Amniotic epithelial cell (primary cell): ENCODE results near the gene TACR1.

Source experiments
- DNase-seq: peaks from one replicate; pipeline ENCODE4 v3.0.0-alpha.2; 2010; ENCODE audit warnings: low read depth

TACR1 gene

DNA sequence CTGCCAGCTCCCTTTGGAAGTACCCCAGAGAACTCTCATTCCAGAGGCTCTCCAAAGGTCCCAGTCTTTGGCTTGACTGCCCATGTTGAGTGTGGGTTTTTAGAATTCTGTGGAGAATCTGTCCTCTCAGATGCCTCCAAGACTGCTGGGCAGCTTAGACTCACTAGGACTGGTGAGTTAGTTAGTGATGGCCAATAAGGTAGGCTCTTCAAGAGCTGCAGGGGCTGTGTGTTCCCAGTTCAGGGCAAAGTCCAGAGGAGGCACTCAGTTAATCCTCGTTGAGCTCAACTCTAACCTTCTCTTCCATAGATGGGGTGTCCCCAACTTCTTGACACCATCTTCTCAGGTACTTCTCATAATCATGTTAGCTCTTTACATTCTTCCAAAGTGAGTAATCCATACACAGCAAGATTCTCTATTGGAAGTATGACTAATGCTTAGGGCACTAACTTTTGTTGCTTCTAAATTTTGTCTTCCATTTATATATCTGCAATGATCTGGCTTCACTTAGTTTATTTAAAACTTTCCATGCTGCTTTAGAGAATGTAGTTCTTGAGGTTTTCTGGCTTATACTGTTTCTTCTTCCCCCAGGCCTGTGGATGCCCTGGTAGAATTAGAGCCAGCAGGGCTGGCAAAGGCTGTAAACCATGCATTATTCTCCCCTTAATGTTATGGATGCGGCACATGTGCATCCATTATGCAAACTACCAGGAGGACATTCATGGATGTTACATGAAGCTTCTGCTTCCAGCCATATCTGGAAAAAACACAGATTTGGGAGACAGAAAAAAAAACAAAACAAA, 151.9 kb downstream of the TACR1 start:
- DNase-seq = no peak

DNA sequence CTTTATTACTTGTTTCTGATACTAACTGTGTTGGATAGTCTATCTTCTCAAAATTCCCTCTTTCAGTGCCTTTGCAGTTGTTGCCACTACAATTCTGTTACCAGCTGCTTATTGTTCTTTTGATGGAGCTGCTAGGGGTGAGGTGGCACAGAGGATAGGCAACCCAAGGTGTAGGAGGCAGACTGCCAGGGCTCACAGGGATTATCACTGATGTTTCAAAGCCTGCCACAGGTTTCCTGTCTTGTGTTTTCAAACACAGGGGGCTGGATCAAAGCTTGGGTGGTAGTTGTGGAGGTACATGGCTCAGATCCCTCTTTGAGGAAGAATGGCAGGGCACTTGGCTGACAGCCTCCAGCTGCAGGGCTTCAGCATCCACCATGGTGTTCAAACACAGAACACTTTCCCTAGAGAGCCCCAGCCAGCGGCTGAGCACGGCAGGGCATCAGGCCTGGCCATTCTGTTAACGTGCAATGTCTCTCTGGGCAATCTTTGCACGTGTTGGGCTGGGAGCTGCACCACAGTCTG, 153.7 kb downstream of the TACR1 start:
- no peak for DNase-seq

DNA sequence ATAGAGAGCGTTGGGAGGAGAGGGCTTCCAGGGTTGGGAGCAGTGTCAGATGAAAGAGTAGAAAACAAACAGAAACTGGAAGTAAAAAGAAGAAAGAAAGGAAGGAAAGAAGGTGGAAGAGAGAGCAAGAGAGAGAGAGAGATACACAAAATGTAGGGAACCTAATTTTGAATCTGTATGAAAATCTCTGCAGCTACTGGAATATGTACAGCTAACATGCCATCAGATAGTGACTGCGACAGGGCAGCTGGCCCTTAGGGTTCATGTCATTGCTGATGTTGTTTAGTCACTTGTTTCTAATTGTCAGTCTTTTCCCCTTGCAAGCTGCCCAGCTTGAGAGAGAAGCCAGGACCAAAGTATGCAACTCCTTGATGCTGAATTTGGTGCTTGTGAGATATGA, 155.0 kb downstream of the TACR1 start:
- DNase-seq = no peak

DNA sequence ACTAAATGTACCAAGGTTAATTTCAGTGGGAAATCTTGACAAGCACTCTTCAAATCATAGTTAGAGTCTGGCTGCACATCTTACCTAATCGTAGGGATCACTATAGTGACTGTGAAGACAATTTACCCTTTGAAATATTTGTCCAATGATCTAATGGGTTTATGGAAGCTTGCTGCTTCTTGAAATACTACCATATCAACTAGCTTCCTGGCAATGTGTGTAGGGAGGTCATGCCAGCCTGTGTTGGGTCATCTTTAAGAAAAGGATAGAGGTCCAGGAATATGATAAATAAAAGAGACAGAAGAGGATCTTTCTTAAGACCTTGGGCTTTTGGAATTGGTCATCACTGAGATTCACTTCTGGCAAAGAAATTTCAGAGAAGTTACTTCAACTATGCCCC, 156.5 kb downstream of the TACR1 start:
- no peak for DNase-seq

DNA sequence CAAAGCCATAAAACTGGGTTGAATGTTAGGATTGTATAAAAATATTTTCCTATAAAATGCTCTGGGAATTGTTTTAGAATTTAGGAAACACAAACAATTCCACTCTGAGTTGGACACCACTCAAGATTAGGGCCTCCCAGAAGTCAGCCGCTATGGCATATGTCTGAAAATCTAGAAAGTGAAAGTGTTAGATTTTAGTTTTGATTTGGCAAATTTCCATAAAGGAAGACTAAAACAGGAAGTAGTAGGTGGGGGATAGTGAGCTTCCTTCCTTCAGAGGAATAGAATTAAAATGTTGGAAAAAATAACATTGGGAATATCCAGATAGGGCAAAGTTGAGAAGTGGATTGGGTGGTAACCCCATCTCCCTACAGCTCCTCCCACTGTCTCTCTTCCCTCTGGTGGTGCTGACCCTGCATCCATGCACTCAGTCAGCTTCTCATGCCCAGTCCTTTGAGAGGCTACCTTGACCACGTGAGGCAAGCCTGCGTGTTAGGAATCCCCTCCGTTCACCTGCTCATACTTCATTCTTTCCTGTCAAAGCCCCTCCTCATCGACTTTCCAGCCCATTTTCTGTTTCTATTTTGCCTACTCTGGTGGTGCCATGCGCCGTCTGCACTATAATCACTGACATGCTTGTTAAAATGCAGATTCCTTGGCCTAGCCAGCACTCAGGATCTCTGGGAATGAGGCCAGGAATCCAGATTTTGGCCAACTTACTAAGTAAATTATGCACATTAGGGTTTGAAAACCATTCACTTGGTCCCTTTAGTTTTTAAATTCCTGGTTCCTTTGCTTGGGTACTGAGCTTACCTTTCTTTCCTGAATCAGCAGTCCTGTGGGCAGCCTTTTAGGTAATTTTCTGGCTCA, 157.4 kb downstream of the TACR1 start:
- no peak for DNase-seq

DNA sequence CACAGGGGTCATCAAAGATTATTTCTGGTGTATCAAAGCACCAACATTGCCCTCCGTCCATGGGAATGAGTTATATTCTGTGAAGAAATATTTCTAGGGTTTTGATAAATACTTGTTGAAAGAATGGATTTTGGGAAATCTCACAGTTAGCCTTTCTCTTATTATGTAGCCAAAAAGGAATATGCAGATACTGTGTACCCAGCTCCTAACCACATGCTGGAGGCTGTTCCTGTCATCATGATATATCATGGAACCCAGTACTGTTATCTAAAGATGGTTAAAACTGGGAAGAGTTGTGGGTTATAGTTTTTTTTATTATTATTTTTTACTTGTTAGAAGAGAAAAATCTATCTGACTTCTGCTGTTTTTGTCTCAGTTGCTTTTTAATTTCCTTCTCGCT, 158.1 kb downstream of the TACR1 start:
- DNase-seq = peak; percentile 80

DNA sequence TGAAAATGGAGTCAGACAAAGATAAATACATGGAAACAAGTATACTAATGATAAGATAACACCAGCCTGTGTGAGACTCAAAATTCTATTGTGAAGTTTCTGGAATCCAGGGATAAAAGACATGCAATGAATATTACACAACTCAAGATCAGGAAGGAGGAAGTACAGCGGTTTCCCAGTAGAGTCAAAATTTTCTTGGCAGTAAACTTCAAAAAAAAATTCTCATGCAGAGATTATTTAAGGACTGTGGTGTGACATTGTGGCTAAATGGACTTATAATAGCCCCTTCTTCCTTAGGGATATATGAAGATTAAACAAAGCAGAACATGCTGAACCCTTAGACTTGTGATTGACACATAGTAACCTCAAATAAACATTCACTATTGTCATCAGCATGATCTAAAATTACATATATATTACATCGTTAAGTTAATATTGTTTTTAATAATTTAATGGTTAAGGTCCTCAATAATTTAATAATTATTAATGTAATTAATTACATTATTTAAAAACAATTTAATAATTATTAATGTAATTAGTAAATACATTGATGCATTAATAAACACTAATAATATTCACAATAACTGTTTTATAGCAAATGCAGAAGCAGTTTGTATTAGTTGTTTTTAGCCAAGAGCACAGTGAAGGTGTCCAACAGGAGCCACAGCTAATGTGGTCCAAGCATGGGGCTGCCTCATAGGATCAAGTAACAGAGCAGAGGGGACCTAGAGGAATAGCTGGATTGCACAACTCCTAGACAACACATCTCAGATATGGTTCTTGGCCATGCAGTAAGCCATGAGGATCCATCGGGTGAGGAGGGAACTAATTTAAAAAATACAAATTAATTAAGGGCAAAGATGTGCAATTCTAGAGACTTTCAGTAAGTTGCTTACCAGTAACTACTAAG, 163.6 kb downstream of the TACR1 start:
- DNase-seq = peak; percentile 88

DNA sequence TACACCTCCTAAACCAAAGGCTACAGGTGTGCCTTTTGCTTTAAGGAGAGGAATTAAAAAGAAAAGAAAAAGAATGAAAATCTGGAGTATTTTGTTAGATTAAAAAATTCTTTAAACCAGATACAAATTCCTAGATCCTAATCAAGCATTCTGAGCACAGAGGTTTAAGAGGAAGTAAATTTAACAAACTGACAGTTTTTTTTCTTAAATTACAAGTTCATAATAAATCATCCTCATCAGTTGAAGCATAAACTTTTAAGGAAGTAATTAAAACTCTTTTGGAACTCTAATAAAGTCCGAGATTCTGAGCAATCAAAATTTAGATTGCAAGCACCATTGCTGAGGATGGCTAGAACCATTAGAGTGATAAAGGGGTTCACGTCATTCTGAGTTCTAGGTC, 165.8 kb downstream of the TACR1 start:
- no peak for DNase-seq

DNA sequence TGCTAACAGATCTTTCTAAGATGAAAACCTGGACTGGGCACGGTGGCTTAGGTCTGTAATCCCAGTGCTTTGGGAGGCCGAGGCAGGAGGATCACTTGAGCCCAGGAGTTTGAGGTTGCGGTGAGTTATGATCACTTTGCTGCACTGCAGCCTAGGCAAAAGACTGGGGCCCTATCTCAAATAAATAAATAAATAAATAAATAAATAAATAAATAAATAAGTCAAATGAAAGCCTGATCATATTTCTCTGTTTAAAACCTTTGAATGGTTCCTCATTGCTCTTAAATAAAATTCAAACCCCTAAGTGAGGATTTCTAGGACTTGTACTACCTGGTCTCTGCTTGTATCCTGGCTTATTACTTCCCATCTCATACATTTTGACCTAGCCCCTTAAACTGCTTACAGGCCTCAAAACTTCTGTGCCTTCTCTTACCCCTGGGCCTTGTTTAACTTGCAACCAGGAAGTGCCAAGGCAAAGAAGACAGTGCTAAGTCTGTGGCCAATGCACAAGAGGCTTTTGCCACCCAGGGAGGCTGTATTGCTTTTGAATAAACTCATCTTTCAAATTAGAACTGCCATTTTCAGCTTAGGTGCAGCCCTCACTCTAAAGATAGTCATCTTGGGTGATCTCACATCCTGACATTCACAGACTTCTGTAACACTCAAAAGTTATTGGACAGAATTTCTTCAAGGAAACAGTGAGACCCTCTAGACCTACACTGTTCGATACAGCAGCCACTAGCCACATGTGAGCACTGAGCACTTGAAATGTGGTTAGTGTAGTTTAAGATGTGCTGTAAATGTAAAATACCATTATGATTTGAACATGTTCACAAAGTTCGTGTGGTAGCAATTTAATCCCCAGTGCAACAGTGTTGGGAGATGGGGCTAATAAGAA, 167.2 kb downstream of the TACR1 start:
- DNase-seq = no peak

DNA sequence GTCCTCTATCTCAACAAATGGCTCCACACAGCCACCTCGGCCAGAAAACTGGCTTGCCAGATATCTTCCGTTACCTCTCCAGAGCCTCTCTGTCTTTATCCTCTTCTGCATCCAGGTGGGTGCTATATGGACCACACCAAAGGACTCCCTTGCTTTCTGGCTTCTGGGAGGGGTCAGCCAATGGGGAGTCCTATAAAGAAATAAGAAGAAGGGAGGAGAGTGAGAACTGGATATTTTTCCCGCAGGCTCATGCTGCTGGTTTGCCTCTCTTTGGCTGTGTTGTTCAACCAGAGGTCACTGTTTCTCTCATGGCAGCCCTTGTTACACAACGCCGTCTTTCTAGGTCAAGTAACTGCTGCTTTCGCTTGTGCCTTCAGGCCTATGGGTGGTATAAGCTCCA, 168.1 kb downstream of the TACR1 start:
- DNase-seq = no peak

DNA sequence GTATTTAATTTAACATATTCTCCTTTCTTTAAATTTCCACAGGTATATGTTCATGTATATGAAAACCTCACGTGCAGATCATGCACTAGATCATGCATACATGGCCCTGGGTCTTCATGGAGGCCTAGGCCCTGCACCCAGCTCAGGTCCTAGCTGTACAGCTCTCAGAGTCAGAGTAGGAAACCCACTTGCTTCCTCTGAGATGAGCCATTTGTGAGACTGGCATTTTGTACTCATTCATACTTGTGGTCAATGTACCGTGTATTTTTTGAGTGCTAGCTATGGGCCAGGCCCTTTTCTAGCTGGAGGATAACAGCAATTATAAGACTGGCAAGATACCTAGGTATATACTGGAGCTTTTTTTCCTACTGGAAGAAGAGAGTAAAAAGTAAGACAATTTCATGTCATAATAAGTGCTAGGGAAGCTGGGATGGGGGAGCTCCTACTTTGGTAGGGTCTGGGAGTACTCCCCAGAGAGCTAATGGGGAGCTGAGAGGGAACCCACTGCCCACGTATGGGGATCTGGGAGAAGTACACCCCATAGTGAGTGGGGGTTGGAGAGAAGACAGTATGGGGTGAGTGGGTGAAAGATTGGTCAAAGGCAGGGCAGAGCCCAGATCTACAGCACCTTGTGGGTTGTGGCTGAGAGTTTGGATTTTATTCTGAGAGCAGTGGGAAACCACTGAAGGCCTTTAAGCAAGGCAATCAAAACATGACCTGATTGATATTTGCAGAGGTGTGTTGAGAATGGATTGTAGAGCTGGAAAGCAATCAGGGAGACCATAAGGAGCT, 168.9 kb downstream of the TACR1 start:
- no peak for DNase-seq

DNA sequence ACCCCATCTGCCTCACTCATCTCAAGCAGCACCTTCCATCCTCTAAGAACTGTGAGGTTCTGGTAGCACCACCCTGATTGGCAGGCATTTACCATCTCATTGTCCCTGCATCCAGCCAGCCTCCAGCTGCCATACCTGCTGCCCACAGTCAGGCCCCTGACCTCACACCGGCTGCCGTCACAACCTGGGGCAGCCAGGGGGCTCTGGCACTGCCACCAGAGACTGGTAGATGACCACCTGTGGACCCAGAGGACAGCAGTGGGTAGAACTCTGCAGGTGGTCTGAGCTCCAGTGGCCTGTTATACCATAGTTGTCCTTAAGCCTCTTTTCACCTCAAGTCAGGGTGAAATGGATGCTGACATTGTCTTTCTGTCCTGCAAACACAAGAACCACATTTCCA, 171.4 kb downstream of the TACR1 start:
- DNase-seq = no peak

DNA sequence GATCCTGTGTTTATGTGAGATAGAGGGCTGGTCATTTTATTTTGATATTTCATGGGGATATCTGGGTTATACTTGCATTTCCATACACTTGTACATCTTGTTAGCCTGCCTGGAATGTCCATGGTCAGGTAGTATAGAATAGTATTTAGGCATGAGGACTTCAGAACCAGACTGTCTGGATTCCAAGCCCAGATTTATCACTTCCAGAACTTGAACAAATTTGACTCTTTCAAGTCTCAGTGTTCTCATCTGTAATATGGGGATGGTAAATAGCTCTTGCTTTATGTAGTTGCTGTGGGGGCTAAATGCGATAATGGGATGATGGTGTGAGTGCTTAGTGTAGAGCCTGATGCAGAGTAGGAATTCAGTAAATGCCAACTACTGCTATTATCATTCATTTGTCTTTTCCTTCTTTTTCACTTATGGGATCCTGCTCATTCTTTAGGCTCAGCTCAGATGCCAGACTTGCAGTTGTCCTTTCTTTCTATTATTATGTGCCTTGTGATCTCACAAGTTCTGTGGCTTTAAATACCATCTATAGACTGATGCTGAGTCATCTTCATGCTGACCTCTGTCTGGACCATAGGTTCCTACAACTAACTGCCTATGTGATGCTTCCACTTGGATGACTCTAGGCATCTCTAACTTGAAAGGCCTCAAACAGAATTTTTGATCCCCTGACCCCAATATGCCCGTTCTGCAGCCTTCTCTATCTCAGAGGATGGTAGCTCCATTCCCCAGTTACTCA, 173.5 kb downstream of the TACR1 start:
- no peak for DNase-seq

DNA sequence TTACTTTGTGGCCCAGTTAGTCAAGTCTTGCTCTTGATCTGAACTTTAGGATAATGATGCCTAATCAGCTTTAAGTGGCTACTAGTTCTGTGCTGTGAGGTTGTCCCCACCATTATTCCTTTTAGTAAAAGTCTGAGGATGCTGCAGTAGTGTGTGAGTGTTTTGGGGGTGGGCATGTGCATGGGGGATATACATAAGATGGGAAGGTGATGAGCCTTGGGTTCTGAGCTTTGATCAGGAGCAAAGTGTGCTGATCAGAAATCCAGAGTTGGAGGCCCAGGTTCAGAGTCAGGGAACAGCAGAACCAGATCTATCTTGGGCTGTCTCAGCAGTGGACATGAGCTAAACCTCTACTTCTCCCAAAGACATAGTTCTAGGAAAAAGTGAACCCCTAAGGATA, 174.1 kb downstream of the TACR1 start:
- DNase-seq = no peak

DNA sequence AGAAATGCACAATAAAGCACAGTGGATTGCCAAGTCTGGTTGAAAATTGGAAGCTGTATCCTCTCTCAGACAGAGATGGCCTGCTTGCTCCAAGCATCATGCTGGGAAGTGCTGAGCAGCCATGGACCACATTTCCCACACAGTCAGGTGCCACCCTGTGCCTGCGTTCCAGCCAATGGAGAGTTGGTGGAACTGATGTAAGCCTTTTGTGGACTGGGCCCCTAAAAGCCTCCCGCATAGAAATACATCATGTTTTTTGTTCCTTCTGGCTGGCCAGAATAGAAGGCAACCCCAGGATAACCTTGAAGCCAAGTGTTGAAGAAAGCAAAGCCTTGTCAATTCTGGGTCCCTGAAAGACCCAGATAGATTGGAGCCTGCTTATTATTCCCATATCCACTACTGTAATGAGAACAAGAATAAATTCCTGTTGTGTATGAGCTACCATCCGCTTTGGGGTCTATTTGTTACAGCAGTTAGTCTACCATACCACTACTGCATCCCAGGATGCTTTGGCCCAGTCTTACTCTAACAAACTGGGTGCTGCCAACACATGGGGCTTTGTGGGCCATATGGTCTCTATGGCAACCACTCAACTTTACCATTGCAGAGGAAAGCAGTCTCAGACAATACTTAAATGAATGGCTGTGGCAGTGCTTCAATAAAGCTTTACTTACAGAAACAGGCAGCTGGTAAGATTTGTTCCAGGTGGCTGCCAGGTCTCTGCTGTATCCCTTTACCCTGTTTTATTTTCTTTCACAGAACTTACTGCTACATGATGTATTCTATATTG, 175.5 kb downstream of the TACR1 start:
- DNase-seq = no peak

DNA sequence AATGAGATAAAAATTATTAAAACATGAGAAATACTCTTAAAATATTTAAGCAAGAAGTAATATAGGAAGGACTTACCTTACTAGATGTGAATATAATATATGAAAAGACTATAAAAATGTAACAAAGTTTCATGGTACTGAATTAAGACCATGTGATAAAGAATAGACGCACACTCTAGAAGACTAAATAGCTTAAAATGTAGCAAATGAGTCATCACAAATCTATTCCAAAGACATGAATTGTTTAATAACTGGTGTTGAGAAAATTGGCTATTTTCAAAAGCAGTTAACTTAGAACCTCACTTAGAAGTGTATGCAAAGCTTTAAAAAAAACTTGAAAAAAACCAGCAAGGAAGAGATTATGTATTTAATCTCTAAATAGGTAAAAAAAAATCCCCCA, 176.8 kb downstream of the TACR1 start:
- peak; percentile 71 for DNase-seq

DNA sequence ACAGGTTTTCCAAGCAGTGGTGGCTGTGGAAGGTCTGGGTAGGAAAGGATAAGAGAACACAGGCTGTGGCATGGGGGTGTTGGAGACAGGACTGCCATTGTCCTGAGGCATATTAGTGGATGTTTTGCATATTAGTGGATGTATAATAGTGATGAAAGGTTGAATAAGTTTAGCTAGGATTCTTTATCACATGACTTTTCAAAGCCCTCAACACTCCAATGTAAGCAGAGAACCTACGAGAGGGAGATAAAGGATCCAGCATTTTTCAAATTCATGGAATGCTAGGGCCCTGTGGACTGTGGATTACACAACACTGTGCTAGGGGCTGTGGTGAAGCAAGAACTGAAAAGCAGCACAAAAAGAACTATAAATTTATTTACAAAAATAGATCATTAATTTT, 177.6 kb downstream of the TACR1 start:
- peak; percentile 96 for DNase-seq

DNA sequence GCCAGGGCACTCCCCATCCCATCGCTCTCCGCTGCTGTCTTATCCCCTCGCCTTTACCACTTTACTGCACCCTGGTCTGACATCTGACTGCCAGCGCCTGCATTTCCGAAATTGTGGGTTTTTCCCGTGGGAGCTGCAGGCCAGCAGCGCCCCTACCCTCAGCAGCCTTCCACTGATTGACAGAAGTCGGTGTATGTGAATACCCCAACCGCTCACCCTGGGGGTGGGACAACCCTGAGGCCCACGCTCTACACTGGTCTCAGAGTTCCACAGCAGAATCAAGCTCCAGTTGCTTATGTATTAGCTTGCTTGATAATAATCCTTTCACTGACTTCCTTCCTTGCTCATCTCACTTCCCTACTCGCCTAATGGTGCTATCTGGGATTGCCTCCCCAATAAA, 178.8 kb downstream of the TACR1 start:
- DNase-seq = no peak

DNA sequence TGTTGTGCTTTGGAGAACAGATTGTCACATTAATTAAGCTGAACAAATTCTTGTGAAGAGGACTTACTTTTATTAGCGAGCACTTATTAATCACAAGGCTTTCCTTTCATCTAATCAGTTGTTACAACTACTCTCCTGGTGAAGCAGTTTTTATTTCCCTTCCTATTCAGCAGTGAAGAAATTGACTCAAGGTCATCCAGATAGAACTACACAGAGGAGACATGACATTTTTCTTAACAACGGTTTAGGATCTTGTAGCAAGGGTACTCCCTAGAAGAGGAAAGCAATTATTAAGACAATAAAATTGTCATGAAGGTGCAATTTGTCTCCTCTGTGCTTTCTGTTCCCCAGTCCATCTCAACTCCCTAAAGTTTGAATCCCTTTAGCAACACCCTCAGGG, 179.5 kb downstream of the TACR1 start:
- DNase-seq = no peak
